ENCODE results near the gene SHANK2. TPM values are rescaled to one million over a fixed set of nuclear protein-coding genes. Genes with fewer than 3 reads are reported as not detected.

Gene SHANK2
- polyA plus RNA-seq, 3 donors: not detected

DNA sequence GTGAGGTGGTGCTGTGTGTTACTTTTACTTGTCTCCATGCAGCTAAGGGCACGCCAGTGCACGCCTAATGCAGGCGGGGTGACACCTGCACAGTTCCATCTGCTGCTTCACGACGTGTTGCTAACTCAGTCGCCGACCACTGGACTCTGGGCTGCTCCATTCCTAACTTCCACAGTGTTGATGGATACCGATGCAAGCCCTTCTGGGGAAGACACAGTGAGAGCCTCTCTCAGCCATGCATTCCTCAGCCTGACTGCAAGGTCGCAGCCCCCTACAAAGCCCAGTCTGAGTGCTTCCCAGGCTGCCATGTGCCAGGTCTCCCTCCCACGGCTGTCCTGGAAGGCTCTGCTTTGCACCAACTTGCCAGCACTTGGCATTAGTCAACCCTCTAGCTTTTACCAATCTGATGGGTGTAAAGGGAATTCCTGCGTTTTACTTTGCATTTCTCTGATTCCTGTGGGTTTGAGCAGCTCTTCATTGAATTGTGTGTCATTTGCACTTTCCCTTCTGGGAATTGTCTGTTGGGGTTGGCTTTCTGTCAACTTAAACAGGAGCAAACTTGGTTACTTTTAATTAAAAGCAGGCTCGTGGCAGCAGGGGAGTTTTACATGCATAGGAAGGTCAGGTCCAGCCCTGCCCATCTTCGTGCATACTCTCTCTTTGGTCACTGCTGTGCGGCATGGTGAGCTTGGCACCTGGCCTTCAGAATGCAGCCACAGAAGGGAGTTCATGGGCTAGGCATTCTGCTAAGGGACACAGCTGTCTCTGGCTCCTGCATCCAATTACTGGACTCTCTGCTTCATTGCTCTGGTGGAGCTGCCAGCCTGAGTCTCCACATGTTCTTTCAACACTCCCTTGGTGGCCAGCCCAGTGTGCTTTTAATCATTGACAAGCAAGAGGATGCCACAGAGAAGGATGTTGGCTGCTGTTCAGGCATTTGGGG, 34.6 kb upstream of the SHANK2 start:
- Mint-ChIP-seq H3K4me1 (no peaks in the 10 kb centered on the region), H3K4me3 (no peak overlapping the region), H3K27ac (no peak overlapping the region), H3K36me3 (no peaks in the 10 kb centered on the region), H3K9me3 (peaks cover 4 to 16% (median 9%) of the 10 kb centered on the region in 7 donors), H3K27me3 (ENCODE audit: low read depth in 3 of 3) (peaks cover 7 to 9% (median 9%) of the 10 kb centered on the region in 3 donors)
- no peaks in the 10 kb centered on the region for H4K20me1 ChIP-seq (ENCODE audit: insufficient read depth, low read length)
- H3K27me3 ChIP-seq (ENCODE audit: control insufficient read depth in 2 of 2, insufficient read depth in 2 of 2, low read length in 2 of 2): peaks cover 0 to 3% of the 10 kb centered on the region in 2 donors
- H3K36me3 ChIP-seq (replicated peaks in 1 of 2; ENCODE audit: control insufficient read depth in 1 of 2, insufficient read depth in 2 of 2, low read length in 2 of 2): no peaks in the 10 kb centered on the region
- intact Hi-C loops (cut with micrococcal nuclease): no loop called here
- no peaks in the 10 kb centered on the region for H3K4me1 ChIP-seq (ENCODE audit: control insufficient read depth in 1 of 2, insufficient read depth in 2 of 2, low read length in 2 of 2)
- TF ChIP-seq, protein P1, sequence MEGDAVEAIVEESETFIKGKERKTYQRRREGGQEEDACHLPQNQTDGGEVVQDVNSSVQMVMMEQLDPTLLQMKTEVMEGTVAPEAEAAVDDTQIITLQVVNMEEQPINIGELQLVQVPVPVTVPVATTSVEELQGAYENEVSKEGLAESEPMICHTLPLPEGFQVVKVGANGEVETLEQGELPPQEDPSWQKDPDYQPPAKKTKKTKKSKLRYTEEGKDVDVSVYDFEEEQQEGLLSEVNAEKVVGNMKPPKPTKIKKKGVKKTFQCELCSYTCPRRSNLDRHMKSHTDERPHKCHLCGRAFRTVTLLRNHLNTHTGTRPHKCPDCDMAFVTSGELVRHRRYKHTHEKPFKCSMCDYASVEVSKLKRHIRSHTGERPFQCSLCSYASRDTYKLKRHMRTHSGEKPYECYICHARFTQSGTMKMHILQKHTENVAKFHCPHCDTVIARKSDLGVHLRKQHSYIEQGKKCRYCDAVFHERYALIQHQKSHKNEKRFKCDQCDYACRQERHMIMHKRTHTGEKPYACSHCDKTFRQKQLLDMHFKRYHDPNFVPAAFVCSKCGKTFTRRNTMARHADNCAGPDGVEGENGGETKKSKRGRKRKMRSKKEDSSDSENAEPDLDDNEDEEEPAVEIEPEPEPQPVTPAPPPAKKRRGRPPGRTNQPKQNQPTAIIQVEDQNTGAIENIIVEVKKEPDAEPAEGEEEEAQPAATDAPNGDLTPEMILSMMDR (IDR thresholded peaks at IDR 0.05): no peak
- no peak for DNase-seq
- no peak overlapping the region for H3K9ac ChIP-seq (ENCODE audit: insufficient read depth, low read length, poor library complexity, severe bottlenecking)
- WGBS (ENCODE audit: insufficient coverage): 72% methylated on average over 12 of the region's 14 CpGs
- no peak overlapping the region for H3K27ac ChIP-seq (ENCODE audit: low read depth in 1 of 2, low read length in 2 of 2)
- no peak overlapping the region for H3K4me3 ChIP-seq (replicated peaks in 1 of 3; ENCODE audit: low read depth in 2 of 3, low read length in 3 of 3)
- no peaks in the 10 kb centered on the region for H3K79me2 ChIP-seq (ENCODE audit: insufficient read depth, low read length)
- H3K4me2 ChIP-seq (replicated peaks; ENCODE audit: extremely low read depth, low read length, poor library complexity, severe bottlenecking): no peak overlapping the region
- H3K9me3 ChIP-seq (replicated peaks in 1 of 2; ENCODE audit: control insufficient read depth in 1 of 2, insufficient read depth in 1 of 2, low read length in 2 of 2): no peaks in the 10 kb centered on the region
- no peak overlapping the region for H2AFZ ChIP-seq (ENCODE audit: insufficient read depth, low read depth, low read length, poor library complexity, severe bottlenecking)

DNA sequence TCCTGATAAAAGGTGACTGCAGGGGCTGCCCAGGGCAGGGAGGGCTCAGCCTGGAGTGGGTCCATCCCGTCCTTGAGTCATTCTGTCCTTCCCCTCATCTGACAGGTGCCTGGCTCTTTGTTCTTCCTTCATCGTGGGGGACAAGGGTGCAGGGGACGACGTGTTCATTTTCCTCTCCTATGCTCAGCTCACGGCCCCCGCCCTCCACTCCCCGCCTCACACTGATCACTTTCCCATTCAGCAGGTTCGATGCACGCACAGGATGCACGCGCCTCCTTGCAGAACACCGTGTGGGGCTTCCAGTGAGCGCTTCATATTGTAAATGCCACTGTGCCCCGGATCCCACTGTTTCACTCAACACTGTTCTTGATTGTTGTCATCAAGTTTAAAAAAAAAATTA, 32.7 kb upstream of the SHANK2 start:
- Histone ChIP-seq H3K4me1 (ENCODE audit: control insufficient read depth in 1 of 2, insufficient read depth in 2 of 2, low read length in 2 of 2) (no peaks in the 10 kb centered on the region), H3K9ac (ENCODE audit: insufficient read depth, low read length, poor library complexity, severe bottlenecking) (no peak overlapping the region), H4K20me1 (ENCODE audit: insufficient read depth, low read length) (no peaks in the 10 kb centered on the region), H3K79me2 (ENCODE audit: insufficient read depth, low read length) (no peaks in the 10 kb centered on the region), H3K9me3 (replicated peaks in 1 of 2; ENCODE audit: control insufficient read depth in 1 of 2, insufficient read depth in 1 of 2, low read length in 2 of 2) (no peaks in the 10 kb centered on the region), H2AFZ (ENCODE audit: insufficient read depth, low read depth, low read length, poor library complexity, severe bottlenecking) (no peak overlapping the region), H3K4me3 (replicated peaks in 1 of 3; ENCODE audit: low read depth in 2 of 3, low read length in 3 of 3) (no peak overlapping the region), H3K27me3 (ENCODE audit: control insufficient read depth in 2 of 2, insufficient read depth in 2 of 2, low read length in 2 of 2) (peaks cover 0 to 3% of the 10 kb centered on the region in 2 donors), H3K27ac (ENCODE audit: low read depth in 1 of 2, low read length in 2 of 2) (no peak overlapping the region), H3K36me3 (replicated peaks in 1 of 2; ENCODE audit: control insufficient read depth in 1 of 2, insufficient read depth in 2 of 2, low read length in 2 of 2) (no peaks in the 10 kb centered on the region), H3K4me2 (replicated peaks; ENCODE audit: extremely low read depth, low read length, poor library complexity, severe bottlenecking) (no peak overlapping the region)
- H3K4me3 Mint-ChIP-seq: no peak overlapping the region
- WGBS (ENCODE audit: insufficient coverage): 79% methylated on average over 7 of the region's 14 CpGs
- peaks cover 0 to 10% (median 4%) of the 10 kb centered on the region in 7 donors for H3K9me3 Mint-ChIP-seq
- intact Hi-C loops (cut with micrococcal nuclease): no loop called here
- TF ChIP-seq, protein P1 (IDR thresholded peaks at IDR 0.05): no peak
- H3K4me1 Mint-ChIP-seq: no peaks in the 10 kb centered on the region
- no peak overlapping the region for H3K27ac Mint-ChIP-seq
- DNase-seq: no peak
- no peaks in the 10 kb centered on the region for H3K36me3 Mint-ChIP-seq
- peaks cover 6 to 11% (median 6%) of the 10 kb centered on the region in 3 donors for H3K27me3 Mint-ChIP-seq (ENCODE audit: low read depth in 3 of 3)
